ENCODE results near the gene TNNI3. TPM values are rescaled to one million over a fixed set of nuclear protein-coding genes. Genes with fewer than 3 reads are reported as not detected.

TNNI3 gene
- total and polyA plus RNA-seq, 2 of the 4 experiments (the other 2 are of a cell fraction): not detected

DNA sequence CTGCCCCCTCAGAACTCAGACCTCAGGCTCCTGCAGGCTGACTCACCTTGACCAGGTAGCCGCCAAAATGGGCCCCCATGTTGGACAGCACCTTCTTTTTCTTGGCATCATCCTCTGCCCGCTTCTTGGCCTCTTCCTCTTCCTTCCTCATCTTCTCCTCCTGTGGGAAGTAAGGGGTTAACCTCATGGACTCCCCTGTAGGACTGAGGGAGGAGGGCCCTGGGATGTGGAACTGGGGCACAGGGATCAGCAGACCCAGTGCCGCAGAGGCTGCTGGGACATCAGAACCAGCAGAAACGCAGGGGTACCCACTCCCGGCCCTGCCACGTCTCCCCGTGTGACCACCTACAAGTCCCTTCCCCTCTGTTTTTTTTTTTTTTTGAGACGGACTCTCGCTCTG lies 19.6 kb downstream of the TNNI3 start:
- no peak for ATAC-seq (ENCODE audit: low read depth)
- in situ Hi-C loops (cut with MboI; ENCODE audit: low sequenced_read_pairs): loop anchor here (5.0 kb wide), 1 partner anchor 279 kb away; no protein-coding TSS in a partner anchor
- WGBS, 2 experiments (ENCODE audit: extremely low coverage in 2 of 2, insufficient read length in 1 of 2): no CpG with 5 or more reads among the region's 9 CpGs

More for the DNA sequence above, 19.6 kb downstream of the TNNI3 start:
- Histone ChIP-seq H3K9me3 (ENCODE audit: control insufficient read depth, insufficient read depth, low read length) (no peaks in the 10 kb centered on the region), H3K4me2 (ENCODE audit: low read depth, low read length) (no peak overlapping the region), H2AK5ac (ENCODE audit: low read depth, low read length) (no peak overlapping the region), H2AK9ac (replicated peaks; ENCODE audit: low read depth, low read length, poor library complexity) (no peak overlapping the region), H4K20me1 (ENCODE audit: insufficient read depth, low read length) (no peaks in the 10 kb centered on the region), H3K56ac (ENCODE audit: extremely low read depth, insufficient read depth, low read length) (no peak overlapping the region), H3K27me3 (ENCODE audit: control insufficient read depth, insufficient read depth, low read length) (peaks cover 22% of the 10 kb centered on the region), H2BK120ac (ENCODE audit: low read depth, low read length) (no peak overlapping the region), H3K23ac (ENCODE audit: low read depth, low read length) (no peak overlapping the region), H3K4me1 (ENCODE audit: control insufficient read depth, insufficient read depth, low read length) (no peaks in the 10 kb centered on the region; the same call in 1 of the 2 replicates), H3K4ac (ENCODE audit: low read depth, low read length) (no peak overlapping the region), H2AFZ (replicated peaks; ENCODE audit: low read length, poor library complexity) (no peak overlapping the region), H3K4me3 (ENCODE audit: insufficient read depth, low read depth, low read length) (no peak overlapping the region), H2BK5ac (ENCODE audit: low read depth, low read length, poor library complexity, severe bottlenecking) (no peak overlapping the region), H4K5ac (ENCODE audit: low read depth, low read length) (no peak overlapping the region), H3K18ac (ENCODE audit: low read depth, low read length) (no peak overlapping the region), H3K79me1 (ENCODE audit: low read depth in 1 of 2, low read length in 2 of 2) (no peaks in the 10 kb centered on the region), H3K27ac (ENCODE audit: insufficient read depth, low read length) (no peak overlapping the region), H2BK15ac (ENCODE audit: low read depth, low read length) (no peak overlapping the region), H3K36me3 (ENCODE audit: control insufficient read depth, insufficient read depth, low read length) (no peaks in the 10 kb centered on the region), H2BK20ac (ENCODE audit: low read depth, low read length) (no peak overlapping the region), H3K9me1 (ENCODE audit: insufficient read depth, low read length) (no peaks in the 10 kb centered on the region), H3K9ac (ENCODE audit: low read depth, low read length) (no peak overlapping the region), H3K14ac (replicated peaks; ENCODE audit: low read depth, low read length) (no peak overlapping the region), H4K91ac (ENCODE audit: insufficient read depth, low read depth, low read length) (no peak overlapping the region), H4K8ac (ENCODE audit: low read depth in 2 of 2, low read length in 2 of 2) (no peak overlapping the region)
- dilution Hi-C loops (cut with HindIII; ENCODE audit: low sequenced_read_pairs, unreplicated experiment) (no loop called here), intact Hi-C loops (cut with micrococcal nuclease) (no loop called here)
- TF ChIP-seq SMC3 (IDR thresholded peaks at IDR 0.05; ENCODE audit: low read depth, low read length): no peak
- no peak for DNase-seq
- ChIA-PET POLR2A (ENCODE audit: unreplicated experiment) (no interaction called here), CTCF (no interaction called here)
- BruUV-seq (replicated peaks): no TSS peak
